H1 (cell line): ENCODE data around the gene SF3B2. TPM values are rescaled to one million over a fixed set of nuclear protein-coding genes. Genes with fewer than 3 reads are reported as not detected.

Experiments used
- CTCF ChIA-PET: fragments of 300-600 bp; sonication (Branson Sonifier 250); formaldehyde crosslinking; loops from one replicate; lab custom pipeline; 2021; ENCODE audit not compliant: partially characterized antibody; lab: Charles Lee
- POLR2A ChIA-PET: fragments of 300-600 bp; sonication (Branson Sonifier 250); formaldehyde crosslinking; loops from one replicate; lab custom pipeline; 2021; ENCODE audit warnings: inconsistent platforms; ENCODE audit not compliant: partially characterized antibody; lab: Charles Lee
- DNase-seq, 2 experiments: peaks; one replicate each; pipeline versions ENCODE4 v3.0.0 to v3.0.0-alpha.2; 2010 to 2022; ENCODE audit warnings: low spot score in 2 of 2, low read depth in 1 of 2, mixed read lengths in 1 of 2
- FAIRE-seq: peaks from 2 replicates; lab custom pipeline; 2011; peaks lifted over from hg19 to GRCh38; lab: Jason Lieb, UNC
- H2AFZ ChIP-seq: 2 replicates; pipeline ENCODE4 v1.8.1; 2012; ENCODE audit warnings: low read length, inconsistent platforms
- H2AK5ac ChIP-seq: 2 replicates; pipeline ENCODE4 v1.6.1; 2013; ENCODE audit warnings: low read depth, low read length
- H2BK120ac ChIP-seq: replicated peaks from 2 replicates; pipeline ENCODE3; 2013; ENCODE audit warnings: low read depth, low read length, inconsistent platforms
- H2BK12ac ChIP-seq: 2 replicates; pipeline ENCODE4 v1.6.1; 2013; ENCODE audit warnings: low read depth, low read length
- H2BK15ac ChIP-seq: 2 replicates; pipeline ENCODE4 v1.6.1; 2013; ENCODE audit warnings: low read length
- H2BK20ac ChIP-seq: 2 replicates; pipeline ENCODE4 v1.6.1; 2013; ENCODE audit warnings: low read length
- H2BK5ac ChIP-seq: 2 replicates; pipeline ENCODE4 v1.6.1; 2013; ENCODE audit warnings: low read depth, low read length
- H3K14ac ChIP-seq: 2 replicates; pipeline ENCODE4 v1.6.1; 2013; ENCODE audit warnings: inconsistent platforms; ENCODE audit not compliant: insufficient read length
- H3K18ac ChIP-seq: 2 replicates; pipeline ENCODE4 v1.6.1; 2013; ENCODE audit warnings: low read length; ENCODE audit errors: extremely low read depth
- H3K23ac ChIP-seq: 2 replicates; pipeline ENCODE4 v1.6.1; 2013; ENCODE audit warnings: inconsistent platforms; ENCODE audit not compliant: insufficient read length
- H3K23me2 ChIP-seq: 2 replicates; pipeline ENCODE4 v1.6.1; 2013; ENCODE audit warnings: low read depth, low read length
- H3K27ac ChIP-seq: 2 replicates; pipeline ENCODE4 v1.6.1; 2011; ENCODE audit warnings: low read depth, low read length, inconsistent platforms
- H3K27me3 ChIP-seq, 4 experiments: replicated peaks in 1 of 4; 1 replicate in 1 of 4; 2 replicates in 3 of 4; pipeline versions ENCODE4 v1.6.1 to v1.8.1; 2011 to 2013; ENCODE audit warnings: low read length in 3 of 4, mild to moderate bottlenecking in 3 of 4, inconsistent platforms in 2 of 4, mixed read lengths in 2 of 4, moderate library complexity in 1 of 4; ENCODE audit not compliant: control insufficient read depth in 3 of 4, insufficient read depth in 3 of 4; ENCODE audit errors: extremely low read depth in 1 of 4
- H3K36me3 ChIP-seq, 4 experiments: 2 replicates each; pipeline versions ENCODE4 v1.6.1 to v1.8.1; 2011 to 2013; ENCODE audit warnings: mild to moderate bottlenecking in 4 of 4, low read length in 3 of 4, moderate library complexity in 2 of 4, control low read depth in 1 of 4, inconsistent platforms in 1 of 4; ENCODE audit not compliant: insufficient read depth in 4 of 4, control insufficient read depth in 2 of 4
- H3K4ac ChIP-seq: replicated peaks from 2 replicates; pipeline ENCODE3; 2013; ENCODE audit warnings: low read length, low read depth, mixed read lengths, inconsistent platforms; ENCODE audit not compliant: insufficient read length
- H3K4me1 ChIP-seq, 4 experiments: replicated peaks in 1 of 4; 1 replicate in 1 of 4; 2 replicates in 3 of 4; pipeline versions ENCODE4 v1.6.1 to v1.8.1; 2011 to 2013; ENCODE audit warnings: low read length in 3 of 4, inconsistent platforms in 2 of 4, mixed read lengths in 1 of 4; ENCODE audit not compliant: insufficient read depth in 4 of 4, control insufficient read depth in 3 of 4
- H3K4me2 ChIP-seq, 2 experiments: 2 replicates each; pipeline versions ENCODE4 v1.6.1 to v1.8.1; 2011 to 2013; ENCODE audit warnings: low read depth in 2 of 2, low read length in 2 of 2, control low read depth in 1 of 2, inconsistent platforms in 1 of 2, mild to moderate bottlenecking in 1 of 2; ENCODE audit not compliant: insufficient read depth in 1 of 2
- H3K4me3 ChIP-seq, 4 experiments: fragments of 200-600, 300-600 bp in 1 of 4; sonication (generic), shearing (Covaris generic), sonication (Bioruptor Twin) in 1 of 4; 2 replicates each; pipeline versions ENCODE4 v1.5.1 to v1.8.1; 2011 to 2016; ENCODE audit warnings: low read length in 4 of 4, low read depth in 3 of 4, control low read depth in 2 of 4, inconsistent platforms in 2 of 4, mild to moderate bottlenecking in 2 of 4, mixed read lengths in 1 of 4, moderate library complexity in 1 of 4; ENCODE audit not compliant: insufficient read depth in 2 of 4; ENCODE audit errors: extremely low read depth in 1 of 4
- H3K56ac ChIP-seq: replicated peaks from 2 replicates; pipeline ENCODE3; 2013; ENCODE audit warnings: low read depth, mild to moderate bottlenecking, mixed read lengths, low read length, inconsistent platforms; ENCODE audit not compliant: insufficient read length
- H3K79me1 ChIP-seq: 2 replicates; pipeline ENCODE4 v1.6.1; 2013; ENCODE audit warnings: low read depth, low read length, control low read depth
- H3K79me2 ChIP-seq, 2 experiments: 2 replicates each; pipeline versions ENCODE4 v1.6.1 to v1.8.1; 2012 to 2013; ENCODE audit warnings: low read length in 2 of 2, mild to moderate bottlenecking in 2 of 2, inconsistent platforms in 1 of 2; ENCODE audit not compliant: insufficient read depth in 2 of 2, control insufficient read depth in 1 of 2
- H3K9ac ChIP-seq, 4 experiments: replicated peaks in 1 of 4; 1 replicate in 1 of 4; 2 replicates in 3 of 4; pipeline versions ENCODE4 v1.6.1 to v1.8.1; 2011 to 2013; ENCODE audit warnings: low read depth in 3 of 4, low read length in 3 of 4, control low read depth in 2 of 4, mild to moderate bottlenecking in 2 of 4, moderate library complexity in 2 of 4, inconsistent platforms in 1 of 4; ENCODE audit errors: extremely low read depth in 1 of 4
- H3K9me3 ChIP-seq, 2 experiments: 2 replicates each; pipeline versions ENCODE4 v1.6.1 to v1.8.1; 2012 to 2013; ENCODE audit warnings: mild to moderate bottlenecking in 2 of 2, moderate library complexity in 2 of 2, control low read depth in 1 of 2, inconsistent platforms in 1 of 2, low read depth in 1 of 2, low read length in 1 of 2, mixed read lengths in 1 of 2; ENCODE audit not compliant: insufficient read depth in 2 of 2
- H4K20me1 ChIP-seq, 2 experiments: replicated peaks in 1 of 2; 2 replicates each; pipeline versions ENCODE3 to v1.8.1; 2011 to 2013; ENCODE audit warnings: inconsistent platforms in 2 of 2, low read length in 2 of 2, mild to moderate bottlenecking in 1 of 2; ENCODE audit not compliant: insufficient read depth in 2 of 2, control insufficient read depth in 1 of 2
- H4K5ac ChIP-seq: 2 replicates; pipeline ENCODE4 v1.6.1; 2013; ENCODE audit warnings: low read length, low read depth, mixed read lengths, inconsistent platforms; ENCODE audit not compliant: insufficient read length
- H4K8ac ChIP-seq: 2 replicates; pipeline ENCODE4 v1.8.0; 2013; ENCODE audit warnings: mild to moderate bottlenecking, moderate library complexity, low read length, inconsistent platforms; ENCODE audit not compliant: insufficient read depth; ENCODE audit errors: extremely low read depth
- H4K91ac ChIP-seq: replicated peaks from 2 replicates; pipeline ENCODE3; 2013; ENCODE audit warnings: low read length, mixed read lengths, inconsistent platforms; ENCODE audit not compliant: insufficient read length
- CBX5 ChIP-seq: fragments of 300-800, 300-1000 bp; sonication (generic); IDR thresholded peaks from 2 replicates; pipeline ENCODE4 v1.7.1; 2016; ENCODE audit warnings: antibody characterized with exemption, low read length, low read depth
- CTCF ChIP-seq, 3 experiments: IDR thresholded peaks; 1 replicate in 2 of 3; 2 replicates in 1 of 3; pipeline versions ENCODE4 v1.5.1 to v1.6.1; 2011; ENCODE audit warnings: low read length in 3 of 3, mild to moderate bottlenecking in 3 of 3, inconsistent platforms in 2 of 3, low read depth in 1 of 3, moderate library complexity in 1 of 3; ENCODE audit not compliant: insufficient read depth in 1 of 3; ENCODE audit errors: control extremely low read depth in 1 of 3
- EGR1 ChIP-seq: IDR thresholded peaks from 2 replicates; pipeline ENCODE4 v1.6.1; 2011; ENCODE audit warnings: low read depth, low read length, borderline replicate concordance
- WGBS, 2 experiments: shearing (Covaris generic) in 1 of 2; methylation state at CpG; one replicate each; pipeline versions ENCODE4 v1.1.6 to v1.1.7; 2013 to 2015; ENCODE audit warnings: low lambda C conversion rate in 2 of 2, mixed read lengths in 2 of 2, inconsistent platforms in 1 of 2, low coverage in 1 of 2, missing lambda C conversion rate in 1 of 2; ENCODE audit not compliant: insufficient replicate concordance in 2 of 2, insufficient coverage in 1 of 2, insufficient read length in 1 of 2; ENCODE audit errors: extremely low coverage in 1 of 2, missing lambda C conversion rate in 1 of 2; 5-methylcytosine and 5-hydroxymethylcytosine counted together
- polyA plus RNA-seq, 7 experiments: library from polyadenylated mRNA; depleted of rRNA in 3 of 7; stranded (reverse) in 5 of 7; unstranded in 2 of 7; fragments of >200 nt in 5 of 7; fragments of 200-250 nt in 2 of 7; gene quantifications; 1 replicate in 5 of 7; 2 replicates in 1 of 7; 4 replicates in 1 of 7; pipeline versions ENCODE4 v1.2.1 to v1.2.3, GENCODE V29; 2011 to 2013; ENCODE audit warnings: missing spikeins in 2 of 7, mixed read lengths in 2 of 7
- total RNA-seq: library from RNA; stranded (reverse); fragmentation: NEBNext Ultra II Directional; extraction: Animal tissue kit (Norgen Biotek cat#: 25700); gene quantifications from 2 replicates; pipeline ENCODE4 v1.2.1, GENCODE V29; 2021
- TF ChIP-seq, protein P1 (sequence below): IDR thresholded peaks from 2 replicates; pipeline ENCODE4 v1.6.1; 2012; ENCODE audit warnings: inconsistent platforms

The SF3B2 gene
- total and polyA plus RNA-seq, 2 of the 8 experiments (the other 6 are each of a cell fraction or from before 2014, with no cell fraction given) = 182 to 237 TPM

DNA sequence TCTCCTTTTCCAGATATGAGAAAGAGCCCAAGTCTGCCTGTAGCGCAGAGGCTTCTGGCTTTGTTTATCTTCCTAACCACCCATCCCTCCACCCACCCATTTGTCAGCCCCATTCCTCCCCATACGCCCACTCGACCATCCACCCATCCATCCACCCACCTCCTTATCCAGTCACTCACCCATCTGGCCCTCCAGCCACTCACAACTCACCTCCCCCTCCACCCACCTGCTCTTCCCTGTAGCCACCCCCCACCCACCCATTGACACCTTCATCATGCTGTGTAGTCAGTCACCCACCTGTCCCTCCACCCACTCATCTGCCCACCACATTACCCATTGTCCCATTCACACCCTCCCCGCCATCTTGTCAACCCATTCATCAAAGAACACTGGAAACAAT is 34.8 kb upstream of the SF3B2 start:
- Histone ChIP-seq H3K79me1 (no peaks in the 10 kb centered on the region), H3K27ac (no peak overlapping the region), H2BK120ac (no peak overlapping the region), H3K36me3 (no peaks in the 10 kb centered on the region), H3K9ac (no peak overlapping the region), H4K20me1 (no peaks in the 10 kb centered on the region), H3K18ac (no peak overlapping the region), H2BK5ac (no peak overlapping the region), H2BK15ac (no peak overlapping the region), H4K8ac (no peak overlapping the region), H3K23me2 (no peaks in the 10 kb centered on the region), H3K4ac (no peak overlapping the region), H3K27me3 (peaks cover 0 to 14% (median 12%) of the 10 kb centered on the region in 4 experiments; a peak in 6 of 7 replicates), H3K4me3 (no peak overlapping the region), H4K5ac (no peak overlapping the region), H2BK20ac (no peak overlapping the region), H4K91ac (no peak overlapping the region), H3K14ac (no peak overlapping the region), H3K79me2 (no peaks in the 10 kb centered on the region)
- WGBS, 2 experiments = 94% methylated on average over 4 of the region's 4 CpGs; no CpG with 5 or more reads in 1 of the 2 experiments
- ChIA-PET CTCF (interaction anchor here (0.7 kb wide), 1 partner anchor 1734 kb away, joined by 4 read pairs; no protein-coding TSS in a partner anchor), POLR2A (no interaction called here)
- no peak for TF ChIP-seq CTCF (IDR thresholded peaks at IDR 0.05; ENCODE audit: control extremely low read depth in 1 of 3, insufficient read depth in 1 of 3, low read depth in 1 of 3, low read length in 3 of 3)
- no peak for TF ChIP-seq CBX5
- TF ChIP-seq EGR1 = no peak
- TF ChIP-seq, protein P1, sequence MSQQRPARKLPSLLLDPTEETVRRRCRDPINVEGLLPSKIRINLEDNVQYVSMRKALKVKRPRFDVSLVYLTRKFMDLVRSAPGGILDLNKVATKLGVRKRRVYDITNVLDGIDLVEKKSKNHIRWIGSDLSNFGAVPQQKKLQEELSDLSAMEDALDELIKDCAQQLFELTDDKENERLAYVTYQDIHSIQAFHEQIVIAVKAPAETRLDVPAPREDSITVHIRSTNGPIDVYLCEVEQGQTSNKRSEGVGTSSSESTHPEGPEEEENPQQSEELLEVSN = no peak
- TF ChIP-seq, all 59 proteins: peak for 0
- peaks cover 0 to 6% (median 2%) of the 10 kb centered on the region in 4 experiments; a peak in 3 of 7 replicates for H3K4me1 ChIP-seq
- FAIRE-seq = no peak
- no peaks in the 10 kb centered on the region for H3K9me3 ChIP-seq
- H3K4me2 ChIP-seq = no peak overlapping the region
- H3K23ac ChIP-seq = no peak overlapping the region
- no peak overlapping the region for H2AFZ ChIP-seq
- H3K56ac ChIP-seq = no peak overlapping the region
- H2AK5ac ChIP-seq = no peak overlapping the region
- no peak overlapping the region for H2BK12ac ChIP-seq
- no peak for DNase-seq
